IgD-negative memory B cell (primary cell): ENCODE measurements around the gene KRTAP4-9. TPM values are rescaled to one million over a fixed set of nuclear protein-coding genes. Genes with fewer than 3 reads are reported as not detected.
"Not testable (repeated sequence)": the region's sequence is repeated elsewhere in the genome, so short reads cannot be mapped to it uniquely, and the experiment has no call there.

ENCODE experiments used
- H3K27ac Mint-ChIP-seq, 3 donors: one replicate each; pipeline ENCODE4 v1.8.0; 2020 to 2022; ENCODE audit warnings: mild to moderate bottlenecking in 3 of 3, mixed read lengths in 3 of 3, moderate library complexity in 1 of 3
- H3K27me3 Mint-ChIP-seq: one replicate; pipeline ENCODE4 v1.8.0; 2021; ENCODE audit warnings: mixed read lengths
- H3K36me3 Mint-ChIP-seq: one replicate; pipeline ENCODE4 v1.8.0; 2020; ENCODE audit warnings: mild to moderate bottlenecking, mixed read lengths
- H3K4me1 Mint-ChIP-seq, 3 donors: one replicate each; pipeline ENCODE4 v1.8.0; 2020 to 2022; ENCODE audit warnings: mixed read lengths in 3 of 3, mild to moderate bottlenecking in 1 of 3
- H3K4me3 Mint-ChIP-seq, 4 donors: one replicate each; pipeline ENCODE4 v1.8.0; 2020 to 2022; ENCODE audit warnings: mild to moderate bottlenecking in 4 of 4, mixed read lengths in 4 of 4, moderate library complexity in 3 of 4
- H3K9me3 Mint-ChIP-seq, 3 donors: one replicate each; pipeline ENCODE4 v1.8.0; 2020 to 2021; ENCODE audit warnings: mixed read lengths in 3 of 3, mild to moderate bottlenecking in 1 of 3
- polyA plus RNA-seq: library from polyadenylated mRNA; unstranded; fragments of 300-500 nt; fragmentation: Illumina TruSeq; gene quantifications from one replicate; pipeline ENCODE4 v1.2.3, GENCODE V29; 2021

KRTAP4-9 gene
- not detected for polyA plus RNA-seq

GRCh38 chr17:41105347-41105746 lies at the start of gene KRTAP4-9:
Gene KRTAP4-9 (plus strand): TSS chr17:41105389. CDS start chr17:41105389, 0 bp downstream.
- H3K9me3 Mint-ChIP-seq, H3K27me3 Mint-ChIP-seq, H3K36me3 Mint-ChIP-seq, H3K4me3 Mint-ChIP-seq: not testable (repeated sequence)
- H3K27ac Mint-ChIP-seq, result peak within 1 kb of the TSS in 1 of 3 donors; percentile 46
- peaks cover 0 to 24% (median 21%) of the 10 kb centered on the region in 3 donors for H3K4me1 Mint-ChIP-seq

DNA sequence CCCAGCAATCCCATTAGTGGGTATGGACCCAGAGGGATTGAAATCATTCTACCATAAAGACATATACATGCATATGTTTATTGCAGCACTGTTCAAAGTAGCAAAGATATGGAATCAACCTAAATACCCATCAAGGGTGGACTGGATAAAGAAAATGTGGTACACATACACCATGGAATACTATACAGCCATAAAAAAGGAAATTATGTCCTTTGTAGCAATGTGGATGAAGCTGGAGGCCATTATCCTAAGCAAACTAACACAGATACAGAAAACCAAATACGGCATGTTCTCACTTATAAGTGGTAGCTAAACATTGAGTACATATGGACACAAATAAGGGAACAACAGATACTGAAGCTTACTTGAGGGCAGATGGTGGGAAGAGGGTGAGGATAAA lies 47.6 kb upstream of the KRTAP4-9 start:
- H3K36me3 Mint-ChIP-seq, result no peaks in the 10 kb centered on the region
- peaks cover 21% of the 10 kb centered on the region for H3K27me3 Mint-ChIP-seq
- no peak overlapping the region for H3K4me3 Mint-ChIP-seq
- no peak overlapping the region for H3K27ac Mint-ChIP-seq
- H3K9me3 Mint-ChIP-seq, result peaks cover 1 to 7% (median 2%) of the 10 kb centered on the region in 3 donors
- H3K4me1 Mint-ChIP-seq, result peaks cover 0 to 2% (median 0%) of the 10 kb centered on the region in 3 donors

GRCh38 chr17:41058741-41059140 lies 46.4 kb upstream of the KRTAP4-9 start:
- Mint-ChIP-seq H3K9me3 (peaks cover 1 to 4% (median 2%) of the 10 kb centered on the region in 3 donors), H3K36me3 (no peaks in the 10 kb centered on the region), H3K4me1 (peaks cover 0 to 2% (median 0%) of the 10 kb centered on the region in 3 donors), H3K27ac (no peak overlapping the region), H3K27me3 (peaks cover 17% of the 10 kb centered on the region), H3K4me3 (no peak overlapping the region)

- not testable (repeated sequence) for H3K36me3 Mint-ChIP-seq
Measured at GRCh38 chr17:41059276-41060051, 45.7 kb upstream of the KRTAP4-9 start.

DNA sequence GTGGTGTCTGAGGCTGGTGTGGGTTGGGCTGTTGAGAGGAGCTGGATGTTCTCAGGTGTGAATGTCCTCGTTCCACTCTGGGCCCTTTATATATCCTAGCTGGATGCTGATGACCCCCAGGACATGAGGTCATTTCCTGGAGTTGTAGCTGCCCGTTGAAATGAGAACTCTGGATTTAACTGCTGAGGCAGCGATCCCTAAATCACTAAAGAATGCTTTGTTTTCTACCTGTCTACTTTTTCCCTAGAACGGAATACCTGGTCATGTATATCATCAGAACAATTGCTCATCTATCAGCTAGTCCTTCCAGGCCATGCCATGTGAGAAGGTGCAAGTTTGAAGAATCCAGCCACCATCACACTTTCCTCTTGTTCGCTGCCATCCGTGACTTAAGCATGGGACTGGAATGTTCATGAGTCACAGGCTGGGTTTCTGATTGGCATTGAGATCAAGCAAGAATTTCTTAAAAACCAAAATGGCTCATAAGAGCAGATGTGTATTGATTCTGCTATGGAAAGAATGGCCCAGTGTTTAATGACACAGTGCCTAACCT lies 45.1 kb upstream of the KRTAP4-9 start, which contains the start of gene KRTAP2-3:
Gene KRTAP2-3 (minus strand): TSS at position 63 of the 553 bp plus-strand sequence. CDS start 64 bp downstream, outside the sequence.
- Mint-ChIP-seq H3K27me3 (peaks cover 17% of the 10 kb centered on the region), H3K4me1 (no peaks in the 10 kb centered on the region), H3K27ac (no peak within 1 kb of the TSS), H3K4me3 (no peak within 1 kb of the TSS), H3K36me3 (no peaks in the 10 kb centered on the region), H3K9me3 (peaks cover 1 to 3% (median 2%) of the 10 kb centered on the region in 3 donors)

More at GRCh38 chr17:41059276-41060051, 45.7 kb upstream of the KRTAP4-9 start:
- not testable (repeated sequence) for H3K9me3 Mint-ChIP-seq, H3K4me3 Mint-ChIP-seq, H3K4me1 Mint-ChIP-seq, H3K27ac Mint-ChIP-seq
- H3K27me3 Mint-ChIP-seq, result peaks cover 17% of the 10 kb centered on the region

DNA sequence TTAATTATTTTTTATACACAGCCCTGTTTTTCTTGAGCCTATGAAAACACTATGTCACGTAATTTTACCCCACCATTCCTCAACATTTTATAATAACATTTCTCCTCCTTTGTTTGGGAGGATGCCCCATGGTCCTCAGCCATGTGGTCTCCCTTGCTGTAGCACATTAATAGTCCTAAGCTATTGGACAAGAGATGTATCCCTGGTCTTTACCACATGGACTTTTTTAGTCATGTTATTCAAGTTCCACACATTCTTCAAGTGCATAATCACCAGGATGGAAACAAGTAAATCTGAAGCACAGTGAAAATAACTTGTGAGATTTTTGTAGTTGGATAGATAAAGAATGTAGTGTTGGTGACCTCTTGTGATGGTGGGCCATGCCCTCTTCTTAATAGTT lies 43.2 kb upstream of the KRTAP4-9 start:
- no peak overlapping the region for H3K27ac Mint-ChIP-seq
- H3K4me3 Mint-ChIP-seq, result no peak overlapping the region
- H3K9me3 Mint-ChIP-seq, result peaks cover 0 to 3% (median 2%) of the 10 kb centered on the region in 3 donors
- H3K27me3 Mint-ChIP-seq, result peaks cover 16% of the 10 kb centered on the region
- H3K4me1 Mint-ChIP-seq, result no peaks in the 10 kb centered on the region
- no peaks in the 10 kb centered on the region for H3K36me3 Mint-ChIP-seq

- Mint-ChIP-seq H3K27me3 (peaks cover 16% of the 10 kb centered on the region), H3K4me1 (no peaks in the 10 kb centered on the region), H3K4me3 (no peak overlapping the region), H3K9me3 (no peaks in the 10 kb centered on the region), H3K36me3 (no peaks in the 10 kb centered on the region), H3K27ac (no peak overlapping the region)
Measured at GRCh38 chr17:41063449-41063848, 41.7 kb upstream of the KRTAP4-9 start.

DNA sequence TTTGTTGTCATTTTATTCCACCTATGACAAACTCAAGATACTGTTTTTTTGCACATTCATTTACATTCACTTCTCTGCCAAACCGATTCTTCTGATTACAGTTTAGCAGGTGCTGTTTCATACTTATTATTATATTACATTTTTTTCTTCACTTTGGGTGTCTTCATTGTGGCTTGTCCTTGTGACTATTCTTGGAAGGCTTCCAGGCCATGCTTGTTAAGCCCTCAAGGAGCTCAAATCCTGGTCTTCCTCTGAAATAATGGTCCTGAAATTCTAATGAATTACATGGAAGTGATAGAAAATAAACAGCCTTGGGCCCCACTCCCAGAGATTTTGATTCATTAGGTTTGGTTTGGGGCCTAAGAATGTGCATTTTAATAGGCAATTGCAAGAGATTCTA lies 40.9 kb upstream of the KRTAP4-9 start:
- H3K4me3 Mint-ChIP-seq, result no peak overlapping the region
- H3K27me3 Mint-ChIP-seq, result peaks cover 12% of the 10 kb centered on the region
- H3K36me3 Mint-ChIP-seq, result no peaks in the 10 kb centered on the region
- no peaks in the 10 kb centered on the region for H3K9me3 Mint-ChIP-seq
- H3K4me1 Mint-ChIP-seq, result no peaks in the 10 kb centered on the region
- H3K27ac Mint-ChIP-seq, result no peak overlapping the region

- not testable (repeated sequence) for H3K4me1 Mint-ChIP-seq, H3K27me3 Mint-ChIP-seq, H3K4me3 Mint-ChIP-seq, H3K36me3 Mint-ChIP-seq, H3K27ac Mint-ChIP-seq, H3K9me3 Mint-ChIP-seq
Measured at GRCh38 chr17:41065016-41065689, 40.0 kb upstream of the KRTAP4-9 start.

DNA sequence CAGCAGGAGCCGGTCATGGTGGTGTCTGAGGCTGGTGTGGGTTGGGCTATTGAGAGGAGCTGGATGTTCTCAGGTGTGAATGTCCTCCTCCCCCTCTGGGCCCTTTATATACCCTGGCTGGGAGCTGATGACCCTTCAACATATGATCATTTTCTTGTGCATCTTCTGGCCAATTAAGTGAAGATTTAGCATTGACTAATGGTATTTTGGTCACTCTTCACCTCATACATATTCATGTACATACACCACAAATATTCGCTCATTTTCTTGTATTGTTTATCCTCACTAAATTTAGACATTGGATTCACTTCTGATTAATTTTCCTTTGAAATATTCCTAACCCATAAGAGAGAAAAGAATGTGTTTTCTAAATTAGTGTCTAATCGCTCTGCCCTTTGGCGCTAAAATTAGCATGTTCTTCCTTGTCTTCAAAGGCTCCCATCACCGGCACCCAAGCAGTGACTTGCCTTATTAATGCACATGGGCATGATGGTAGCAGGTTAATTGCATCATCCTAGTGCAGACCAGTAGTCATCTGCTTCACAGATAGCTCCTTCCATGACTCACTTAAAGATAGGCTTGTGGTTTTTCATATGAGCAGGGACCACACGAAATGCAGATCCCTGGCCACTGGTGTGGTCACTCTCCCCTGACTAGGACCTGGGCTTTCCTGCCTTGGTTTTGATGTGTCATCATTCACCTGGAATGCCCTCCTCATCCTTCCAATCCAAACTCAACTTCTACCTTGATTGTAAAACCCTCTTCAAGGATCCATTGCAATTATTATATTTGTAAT lies 39.2 kb upstream of the KRTAP4-9 start, which contains the start of gene KRTAP2-4:
Gene KRTAP2-4 (minus strand): TSS at position 51 of the 796 bp plus-strand sequence. CDS start 34 bp downstream, at position 17.
- Mint-ChIP-seq H3K27ac (peak within 1 kb of the TSS in 1 of 3 donors; percentile 47), H3K36me3 (no peaks in the 10 kb centered on the region), H3K4me3 (no peak within 1 kb of the TSS), H3K4me1 (no peaks in the 10 kb centered on the region), H3K9me3 (no peaks in the 10 kb centered on the region), H3K27me3 (peaks cover 7% of the 10 kb centered on the region)

DNA sequence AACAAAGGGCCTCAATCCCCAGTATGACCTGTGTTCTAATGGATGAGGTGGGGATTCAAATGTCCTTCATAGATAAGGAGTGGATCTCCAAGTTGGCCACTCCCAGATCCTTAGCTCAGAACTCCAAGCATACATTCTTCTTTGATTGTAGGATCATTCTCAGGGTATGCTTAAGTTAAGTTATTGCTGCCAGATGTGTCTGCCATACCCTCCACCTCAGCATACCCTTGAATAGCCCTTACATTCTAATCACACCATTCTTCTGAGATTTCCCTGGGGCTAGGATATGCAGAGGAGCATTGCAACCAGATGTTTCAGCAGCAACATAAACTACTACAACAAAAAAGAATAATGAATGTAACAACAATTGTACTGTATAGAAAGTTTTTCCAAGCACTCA lies 37.9 kb upstream of the KRTAP4-9 start:
- Mint-ChIP-seq H3K9me3 (peaks cover 0 to 2% (median 0%) of the 10 kb centered on the region in 3 donors), H3K36me3 (no peaks in the 10 kb centered on the region), H3K27ac (no peak overlapping the region), H3K27me3 (no peaks in the 10 kb centered on the region), H3K4me3 (no peak overlapping the region), H3K4me1 (no peaks in the 10 kb centered on the region)

DNA sequence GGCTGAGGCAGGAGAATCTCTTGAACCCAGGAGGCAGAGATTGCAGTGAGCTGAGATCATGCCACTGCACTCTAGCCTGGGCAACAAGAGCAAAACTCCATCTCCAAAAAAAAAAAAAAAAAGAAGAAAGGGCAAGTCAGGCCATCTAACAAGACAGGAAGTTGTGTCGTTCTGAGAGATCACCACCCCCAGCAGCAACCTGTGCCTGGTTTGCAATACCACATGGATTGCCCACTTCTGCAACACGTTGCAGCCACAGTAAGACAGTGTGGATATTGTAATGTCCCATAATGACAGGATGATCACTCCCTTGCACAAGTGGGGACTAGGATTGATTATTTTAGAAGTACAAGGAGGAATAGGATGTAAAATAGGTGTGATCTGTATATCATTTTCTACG lies 36.2 kb upstream of the KRTAP4-9 start:
- no peaks in the 10 kb centered on the region for H3K27me3 Mint-ChIP-seq
- H3K36me3 Mint-ChIP-seq, result no peaks in the 10 kb centered on the region
- H3K9me3 Mint-ChIP-seq, result peaks cover 0 to 2% (median 0%) of the 10 kb centered on the region in 3 donors
- no peak overlapping the region for H3K27ac Mint-ChIP-seq
- no peaks in the 10 kb centered on the region for H3K4me1 Mint-ChIP-seq
- no peak overlapping the region for H3K4me3 Mint-ChIP-seq

- no peaks in the 10 kb centered on the region for H3K4me1 Mint-ChIP-seq
- no peak overlapping the region for H3K27ac Mint-ChIP-seq
Measured at GRCh38 chr17:41071606-41072360, 33.4 kb upstream of the KRTAP4-9 start.

DNA sequence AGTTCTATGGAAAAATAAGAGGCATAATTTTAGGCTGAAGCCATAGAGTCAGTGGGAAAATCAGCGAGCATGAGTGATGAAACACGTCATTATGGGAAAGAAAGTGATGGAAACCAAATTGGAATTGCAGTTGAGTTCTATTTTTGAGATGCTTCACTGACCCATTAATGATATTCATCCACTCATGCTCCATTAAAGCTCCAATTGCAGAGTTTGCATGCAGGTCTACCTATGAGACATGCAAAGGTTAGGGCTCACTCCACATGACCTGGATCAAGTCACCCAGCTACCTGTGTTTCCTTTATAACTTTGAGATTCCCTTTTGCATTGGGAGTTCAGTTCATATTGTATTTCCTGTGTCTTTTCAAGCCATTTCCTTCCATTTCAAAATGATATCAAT lies 31.5 kb upstream of the KRTAP4-9 start:
- Mint-ChIP-seq H3K4me3 (no peak overlapping the region), H3K9me3 (peaks cover 0 to 5% (median 2%) of the 10 kb centered on the region in 3 donors), H3K36me3 (no peaks in the 10 kb centered on the region), H3K27me3 (peaks cover 5% of the 10 kb centered on the region), H3K4me1 (no peaks in the 10 kb centered on the region), H3K27ac (no peak overlapping the region)

More at GRCh38 chr17:41071606-41072360, 33.4 kb upstream of the KRTAP4-9 start:
- H3K4me3 Mint-ChIP-seq, result peak overlapping the region in 1 of 4 donors; percentile 40
- H3K27me3 Mint-ChIP-seq, result peaks cover 5% of the 10 kb centered on the region
- H3K9me3 Mint-ChIP-seq, result peaks cover 0 to 5% (median 2%) of the 10 kb centered on the region in 3 donors
- H3K36me3 Mint-ChIP-seq, result no peaks in the 10 kb centered on the region
